Measurements from ENCODE around the gene BAHCC1. TPM values are rescaled to one million over a fixed set of nuclear protein-coding genes. Genes with fewer than 3 reads are reported as not detected.
"Not testable (repeated sequence)": the region's sequence is repeated elsewhere in the genome, so short reads cannot be mapped to it uniquely, and the experiment has no call there.

Gene BAHCC1
- total and polyA plus RNA-seq, 9 of the 15 experiments (the other 6 are each of a cell fraction or from before 2014, with no cell fraction given) = 0.14 to 26.9 (median 5.0) TPM

DNA sequence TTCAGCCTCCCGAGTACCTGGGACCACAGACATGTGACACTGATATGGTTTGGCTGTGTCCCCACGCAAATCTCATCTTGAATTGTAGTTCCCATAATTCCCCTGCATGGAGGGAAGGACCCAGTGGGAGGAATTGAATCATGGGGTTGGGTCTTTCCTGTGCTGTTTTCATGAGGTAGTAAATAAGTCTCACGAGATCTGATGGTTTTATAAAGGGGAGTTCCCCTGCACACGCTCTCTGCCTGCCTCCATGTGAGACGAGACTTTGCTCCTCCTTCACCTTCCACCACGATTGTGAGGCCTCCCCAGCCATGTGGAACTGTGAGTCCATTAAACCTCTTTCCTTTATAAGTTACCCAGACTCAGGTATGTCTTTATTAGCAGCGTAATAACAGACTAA, 33.3 kb upstream of the BAHCC1 start:
- H3K36me3 ChIP-seq (ENCODE audit: control insufficient read depth, insufficient read depth, low read length); H3K79me2 ChIP-seq (ENCODE audit: control insufficient read depth, insufficient read depth, low read length); H3K27ac ChIP-seq (ENCODE audit: extremely low read depth, low read depth, low read length); POLR2A ChIA-PET; CTCF ChIA-PET (ENCODE audit: low intra/inter-chr PET ratio); BruUV-seq (replicated peaks); H4K20me1 ChIP-seq (replicated peaks; ENCODE audit: control insufficient read depth, insufficient read depth, low read length); H3K4me3 ChIP-seq; ATAC-seq; H3K9me3 ChIP-seq (replicated peaks; ENCODE audit: control insufficient read depth, insufficient read depth, low read depth, low read length); intact Hi-C loops (cut with micrococcal nuclease); FAIRE-seq; H3K4me2 ChIP-seq (ENCODE audit: insufficient read depth, low read length); DNase-seq (ENCODE audit: extremely low read depth in 1 of 4, low spot score in 3 of 4); in situ Hi-C loops (cut with MboI); H3K9me1 ChIP-seq (ENCODE audit: control insufficient read depth, insufficient read depth, low read length); H3K27me3 ChIP-seq (ENCODE audit: control insufficient read depth in 2 of 2, insufficient read depth in 2 of 2, low read length in 2 of 2); H3K9ac ChIP-seq (ENCODE audit: insufficient read depth in 1 of 2, low read depth in 2 of 2, low read length in 2 of 2): not testable (repeated sequence)
- Histone ChIP-seq H2AFZ (ENCODE audit: low read depth, low read length) (peak overlapping the region; percentile 54; the same call in 1 of the 2 replicates), H3K4me1 (replicated peaks in 1 of 2; ENCODE audit: control insufficient read depth in 2 of 2, insufficient read depth in 2 of 2, low read length in 2 of 2) (peaks cover 20 to 38% of the 10 kb centered on the region in 2 experiments)
- 44% methylated on average over 7 of the region's 7 CpGs for WGBS (ENCODE audit: insufficient coverage, low coverage, missing lambda C conversion rate)
- TF ChIP-seq MGA (IDR thresholded peaks at IDR 0.05) = 0 out of 2 replicates have a peak, but pooled peaks have one; percentile 14
